GM21528 (cell line): ENCODE results near the gene PERCC1.
"Not testable (repeated sequence)": the region's sequence is repeated elsewhere in the genome, so short reads cannot be mapped to it uniquely, and the experiment has no call there.

Experiments
- ATAC-seq: cut with Tn5 transposase; IDR thresholded peaks from one replicate; pipeline ENCODE4 v1.9.1; 2021; ENCODE audit warnings: mild to moderate bottlenecking, moderate library complexity; ENCODE audit not compliant: unreplicated experiment, low FRiP score

Gene PERCC1

GRCh38 chr16:1464196-1464893, 33.5 kb downstream of the PERCC1 start:
- ATAC-seq, result no peak

DNA sequence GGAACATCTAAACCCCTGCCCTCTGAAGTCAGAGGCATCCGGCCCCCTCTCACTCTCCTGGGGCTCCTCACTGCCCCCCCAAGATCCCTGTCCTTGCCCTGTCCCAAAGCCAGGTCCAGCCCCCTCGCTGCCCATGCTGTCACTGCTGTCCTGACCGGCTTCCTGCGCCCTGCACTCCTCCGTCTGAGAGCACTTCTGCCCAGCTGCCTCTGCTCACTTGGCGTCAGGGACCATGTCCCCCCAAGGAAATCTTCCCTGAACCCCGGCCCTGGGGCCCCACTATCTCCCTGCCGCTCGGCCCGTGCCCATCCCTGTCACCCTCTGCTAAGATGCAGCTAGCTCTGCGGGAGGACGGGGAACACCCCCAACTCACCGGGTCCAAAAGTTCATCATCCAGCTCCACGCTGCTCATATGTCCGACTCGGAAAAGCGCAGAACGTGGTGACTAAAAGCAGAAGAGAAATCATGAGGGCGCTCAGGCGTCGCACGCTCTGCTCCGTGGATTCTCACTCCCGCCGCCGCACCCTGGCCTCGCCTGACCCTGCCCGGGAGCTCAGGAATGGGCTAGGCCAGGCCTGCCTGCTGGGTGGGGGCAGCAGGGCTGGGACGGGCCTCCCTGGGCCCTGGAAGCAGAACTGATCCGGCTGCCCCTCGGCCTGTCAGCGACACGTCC, 34.2 kb downstream of the PERCC1 start:
- no peak for ATAC-seq

DNA sequence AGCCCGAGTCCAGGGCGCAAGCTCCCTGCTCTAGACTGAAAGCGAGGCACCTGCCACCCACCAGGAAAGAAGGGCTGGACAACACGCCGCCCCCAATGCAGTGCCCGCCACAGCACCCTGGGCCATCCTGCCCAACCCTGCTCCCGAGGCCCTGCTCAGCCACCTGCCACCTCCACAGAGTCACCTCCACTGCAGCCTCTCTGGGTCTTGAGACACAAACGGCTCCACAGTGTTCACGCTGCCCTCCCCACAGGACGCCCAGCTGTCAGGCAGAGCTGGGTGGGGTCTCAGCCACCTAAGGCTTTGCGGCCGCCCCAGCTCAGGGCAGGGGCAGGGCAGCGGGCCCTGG, 34.7 kb downstream of the PERCC1 start:
- no peak for ATAC-seq

DNA sequence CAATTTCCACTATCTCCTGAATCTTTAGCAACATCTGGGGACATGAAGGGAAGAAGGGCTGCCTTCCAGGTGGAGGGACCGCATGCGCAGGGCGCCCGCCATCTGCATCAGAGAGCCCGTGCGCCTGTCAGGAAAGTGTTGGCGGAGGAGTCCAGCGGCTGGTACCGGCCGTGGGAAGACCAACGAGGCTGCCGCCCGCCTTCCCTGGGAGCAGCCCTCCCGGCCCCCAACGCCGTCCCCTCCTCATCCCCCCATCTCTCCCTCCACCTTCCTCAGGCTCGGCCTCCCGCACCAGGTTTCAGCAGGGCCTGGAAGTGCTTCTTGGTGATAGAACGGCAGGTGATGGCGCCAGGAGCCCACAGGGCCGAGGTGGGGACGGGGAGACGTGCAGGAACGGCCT, 35.2 kb downstream of the PERCC1 start:
- no peak for ATAC-seq

DNA sequence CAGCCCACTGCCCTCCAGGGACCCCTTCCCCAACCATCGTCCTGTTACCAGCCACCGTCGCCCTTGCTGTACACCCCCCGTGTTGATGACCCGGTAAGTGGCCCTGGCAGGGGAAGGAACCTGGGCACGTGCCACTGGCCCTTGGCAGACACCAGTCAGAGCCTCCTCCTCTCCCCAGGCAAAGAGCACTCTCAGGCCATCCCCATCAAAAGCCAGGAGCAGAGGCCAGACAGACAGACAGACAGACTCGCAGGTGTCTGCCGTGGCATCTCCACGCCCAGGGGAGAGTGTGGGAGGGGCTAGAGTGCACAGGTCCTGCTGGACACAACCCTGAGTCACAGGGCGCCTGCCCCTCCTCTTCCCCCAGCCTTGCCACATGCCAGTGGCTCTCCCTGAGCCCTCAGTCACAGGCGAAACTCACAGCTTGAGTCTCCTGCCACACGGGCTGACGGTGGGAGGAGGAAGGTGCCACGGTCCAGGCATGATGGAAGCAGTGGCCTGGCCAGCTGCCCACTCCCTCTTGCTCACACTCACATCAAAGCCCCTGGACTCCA, 36.2 kb downstream of the PERCC1 start:
- no peak for ATAC-seq

- no peak for ATAC-seq
Measured at GRCh38 chr16:1468426-1468810, 37.5 kb downstream of the PERCC1 start.

- not testable (repeated sequence) for ATAC-seq
Measured at GRCh38 chr16:1469141-1469540, 38.3 kb downstream of the PERCC1 start.

- ATAC-seq, result no peak
Measured at GRCh38 chr16:1469693-1470201, 38.9 kb downstream of the PERCC1 start.

DNA sequence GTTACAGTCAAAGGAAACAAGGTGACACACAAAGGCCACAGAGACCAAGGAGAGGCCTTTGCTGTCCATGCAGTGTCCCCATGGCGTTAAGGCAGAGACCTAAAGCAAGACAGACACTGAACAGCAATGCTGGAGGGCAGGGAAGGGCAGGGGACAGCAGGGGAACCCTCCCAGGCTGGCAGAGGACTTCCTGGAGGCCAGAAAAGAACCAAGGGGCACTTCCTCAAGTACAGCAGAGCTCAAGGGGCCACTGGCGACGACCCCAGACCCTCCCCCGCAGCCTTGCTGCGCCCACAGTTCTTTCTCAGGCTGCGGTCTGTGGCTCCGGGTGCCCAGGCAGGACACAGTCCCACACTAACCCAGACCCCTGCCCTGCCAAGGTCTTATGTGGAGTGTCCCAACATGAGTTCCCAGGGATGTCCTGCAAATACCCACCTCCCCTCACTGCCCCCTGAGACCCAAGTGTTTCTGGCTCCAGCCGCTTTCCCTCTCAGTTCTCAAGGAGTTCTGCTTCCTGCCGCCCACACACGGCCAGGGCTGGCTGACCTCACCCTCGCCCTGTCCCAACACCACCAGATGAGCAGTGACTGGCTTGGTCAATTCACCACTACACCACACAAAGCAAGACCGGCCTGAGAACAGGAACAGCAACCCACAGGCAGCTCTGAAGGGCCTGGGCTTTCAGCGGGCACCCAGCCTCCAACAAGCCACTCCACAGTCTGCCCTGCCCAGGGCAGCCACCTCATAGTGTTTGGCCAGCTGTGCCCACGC, 39.8 kb downstream of the PERCC1 start:
- ATAC-seq, result no peak

- no peak for ATAC-seq
Measured at GRCh38 chr16:1471569-1472194, 40.8 kb downstream of the PERCC1 start.

DNA sequence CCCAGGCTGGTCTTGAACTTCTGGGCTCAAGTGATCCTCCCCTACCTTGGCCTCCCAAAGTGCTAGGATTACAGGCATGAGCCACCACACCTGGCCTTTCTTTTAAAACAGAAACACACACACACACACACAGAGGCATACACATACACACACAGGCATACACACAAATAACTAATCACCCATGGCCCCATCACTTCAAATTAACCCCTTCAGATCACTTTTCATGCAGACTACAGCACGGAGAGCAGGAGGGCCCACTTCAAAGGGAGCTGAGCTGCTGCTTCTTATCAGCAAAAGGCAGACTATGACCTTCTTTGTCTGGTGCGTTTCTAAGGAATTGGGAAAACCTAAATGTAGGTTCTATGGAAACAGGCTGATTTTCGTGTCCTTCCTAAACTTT, 42.1 kb downstream of the PERCC1 start:
- no peak for ATAC-seq

GRCh38 chr16:1474082-1474795, 43.4 kb downstream of the PERCC1 start:
- ATAC-seq, result peak; percentile 36

GRCh38 chr16:1474796-1475551, 44.1 kb downstream of the PERCC1 start, which contains the start of gene CLCN7:
CLCN7 (minus strand) TSS chr16:1475028; CDS start chr16:1474974, 54 bp downstream.
- peak; percentile 70 for ATAC-seq

- ATAC-seq, result peak; percentile 19
Measured at GRCh38 chr16:1475552-1476114, 44.8 kb downstream of the PERCC1 start.

DNA sequence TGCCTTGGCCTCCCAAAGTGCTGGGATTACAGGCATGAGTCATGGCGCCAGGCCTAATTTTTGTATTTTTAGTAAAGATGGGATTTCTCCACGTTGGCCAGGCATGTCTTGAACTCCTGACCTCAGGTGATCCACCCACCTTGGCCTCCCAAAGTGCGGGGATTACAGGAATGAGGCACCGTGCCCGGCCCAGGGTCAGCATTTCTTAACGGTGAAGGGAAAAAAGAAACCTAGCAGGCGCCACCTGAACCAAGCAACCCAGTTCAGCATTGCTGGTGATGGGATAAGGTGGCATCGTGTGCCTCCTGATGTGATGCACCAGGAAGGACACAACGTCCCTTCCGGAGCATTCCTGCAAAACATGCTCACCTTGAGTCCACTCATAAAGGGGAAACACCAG, 46.2 kb downstream of the PERCC1 start:
- ATAC-seq, result no peak

DNA sequence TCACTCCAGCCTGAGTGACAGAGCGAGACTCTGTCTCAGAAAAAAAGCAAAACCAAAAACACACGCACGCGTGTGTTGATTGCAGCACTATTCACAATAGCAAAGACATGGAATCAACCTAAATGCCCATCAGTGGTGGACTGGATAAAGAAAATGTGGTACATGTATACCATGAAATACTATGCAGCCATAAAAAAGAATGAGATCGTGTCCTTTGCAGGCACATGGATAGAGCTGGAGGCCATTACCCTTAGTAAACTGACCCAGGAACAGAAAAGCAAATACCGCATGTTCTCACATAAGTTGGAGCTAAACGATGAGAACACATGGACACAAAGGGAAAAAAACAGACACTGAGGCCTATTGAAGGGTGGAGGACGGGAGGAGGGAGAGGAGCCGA, 48.1 kb downstream of the PERCC1 start:
- not testable (repeated sequence) for ATAC-seq

DNA sequence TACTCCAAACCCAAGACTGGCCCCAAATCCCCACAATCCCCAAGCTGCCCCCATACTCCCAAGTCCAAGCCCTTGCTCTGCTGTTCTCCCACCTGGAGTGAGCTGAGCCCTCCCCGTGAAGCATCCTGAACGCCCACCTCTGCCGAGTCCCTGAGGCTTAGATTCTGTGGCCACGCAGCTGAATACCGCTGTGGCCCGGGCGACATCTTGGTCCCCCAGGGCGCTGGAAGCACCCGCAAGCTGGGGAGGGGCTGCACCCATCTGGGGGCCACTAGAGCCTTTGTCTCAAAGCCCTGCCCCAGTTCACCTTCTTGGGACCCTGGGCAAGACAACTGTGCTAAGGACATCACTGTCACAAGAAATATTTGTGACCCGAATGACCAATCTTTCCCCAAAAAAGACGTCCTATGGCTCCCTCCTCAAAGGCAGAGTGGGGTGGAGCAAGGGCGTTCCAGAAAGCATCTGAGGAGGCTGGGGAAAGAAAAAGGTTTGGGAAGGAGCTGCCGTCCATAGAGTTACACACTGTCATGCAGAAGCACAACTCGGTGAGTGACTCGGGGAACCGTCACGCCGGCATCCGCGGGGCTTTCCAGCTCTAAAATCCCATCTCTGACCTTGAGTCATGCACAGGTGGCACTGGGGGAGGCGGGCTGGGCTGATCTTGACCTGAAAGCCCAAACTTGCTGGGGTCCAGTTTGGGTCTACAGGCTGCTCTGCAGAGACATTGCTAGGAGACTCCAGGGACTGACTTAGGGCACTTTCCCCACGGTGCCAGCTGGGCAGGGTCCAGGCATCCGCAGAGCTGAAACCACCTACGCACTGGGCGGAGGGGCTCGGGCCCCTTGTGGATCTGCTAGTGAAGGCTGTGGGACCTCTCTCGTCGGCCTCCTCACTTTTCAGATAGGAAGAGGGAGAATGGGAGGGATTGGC, 51.3 kb downstream of the PERCC1 start:
- no peak for ATAC-seq
